T-helper 1 cell treated with Interleukin-12 subunit alpha and Interleukin-12 subunit beta and Interleukin-4 antibody, amounts not matched to agents 30 μg/mL and 1 μg/mL, for 36 hours (primary cell): ENCODE measurements around the gene CSNK1A1.
"Not testable (repeated sequence)": the region's sequence is repeated elsewhere in the genome, so short reads cannot be mapped to it uniquely, and the experiment has no call there.

Source experiments
- H3K27ac Mint-ChIP-seq: one replicate; pipeline ENCODE4 v1.8.0; 2021; ENCODE audit warnings: mild to moderate bottlenecking, mixed read lengths
- H3K27me3 Mint-ChIP-seq: one replicate; pipeline ENCODE4 v1.8.0; 2021; ENCODE audit warnings: low read depth, mixed read lengths
- H3K36me3 Mint-ChIP-seq: one replicate; pipeline ENCODE4 v1.8.0; 2021; ENCODE audit warnings: low read depth, mixed read lengths
- H3K4me1 Mint-ChIP-seq: one replicate; pipeline ENCODE4 v1.8.0; 2021; ENCODE audit warnings: low read depth, mixed read lengths
- H3K4me3 Mint-ChIP-seq: one replicate; pipeline ENCODE4 v1.8.0; 2021; ENCODE audit warnings: mild to moderate bottlenecking, moderate library complexity, mixed read lengths
- H3K9me3 Mint-ChIP-seq: one replicate; pipeline ENCODE4 v1.8.0; 2021; ENCODE audit warnings: mixed read lengths

Gene CSNK1A1

GRCh38 chr5:149453618-149454415 is 97.4 kb downstream of the CSNK1A1 start:
- H3K4me1 Mint-ChIP-seq = no peaks in the 10 kb centered on the region
- H3K27ac Mint-ChIP-seq = no peak overlapping the region
- no peaks in the 10 kb centered on the region for H3K27me3 Mint-ChIP-seq
- H3K4me3 Mint-ChIP-seq = no peak overlapping the region
- no peaks in the 10 kb centered on the region for H3K36me3 Mint-ChIP-seq
- H3K9me3 Mint-ChIP-seq = no peaks in the 10 kb centered on the region

- Mint-ChIP-seq H3K4me1 (no peaks in the 10 kb centered on the region), H3K9me3 (no peaks in the 10 kb centered on the region), H3K4me3 (no peak overlapping the region), H3K36me3 (no peaks in the 10 kb centered on the region), H3K27ac (no peak overlapping the region), H3K27me3 (no peaks in the 10 kb centered on the region)
Observed at GRCh38 chr5:149452665-149453617, 98.3 kb downstream of the CSNK1A1 start.

- H3K9me3 Mint-ChIP-seq = no peaks in the 10 kb centered on the region
- H3K36me3 Mint-ChIP-seq = no peaks in the 10 kb centered on the region
- no peak overlapping the region for H3K27ac Mint-ChIP-seq
Observed at GRCh38 chr5:149452007-149452664, 99.1 kb downstream of the CSNK1A1 start.

GRCh38 chr5:149450199-149450598 is 101.0 kb downstream of the CSNK1A1 start:
- no peak overlapping the region for H3K4me3 Mint-ChIP-seq
- no peaks in the 10 kb centered on the region for H3K4me1 Mint-ChIP-seq
- H3K36me3 Mint-ChIP-seq = no peaks in the 10 kb centered on the region
- H3K9me3 Mint-ChIP-seq = no peaks in the 10 kb centered on the region
- no peaks in the 10 kb centered on the region for H3K27me3 Mint-ChIP-seq
- H3K27ac Mint-ChIP-seq = no peak overlapping the region

More at GRCh38 chr5:149452007-149452664, 99.1 kb downstream of the CSNK1A1 start:
- no peaks in the 10 kb centered on the region for H3K27me3 Mint-ChIP-seq
- H3K4me3 Mint-ChIP-seq = no peak overlapping the region
- no peaks in the 10 kb centered on the region for H3K4me1 Mint-ChIP-seq

- no peak overlapping the region for H3K27ac Mint-ChIP-seq
Observed at GRCh38 chr5:149448831-149449714, 102.2 kb downstream of the CSNK1A1 start.

GRCh38 chr5:149448431-149448830 is 102.8 kb downstream of the CSNK1A1 start:
- no peaks in the 10 kb centered on the region for H3K27me3 Mint-ChIP-seq
- H3K4me1 Mint-ChIP-seq = no peaks in the 10 kb centered on the region
- H3K9me3 Mint-ChIP-seq = no peaks in the 10 kb centered on the region
- H3K36me3 Mint-ChIP-seq = no peaks in the 10 kb centered on the region
- no peak overlapping the region for H3K27ac Mint-ChIP-seq
- no peak overlapping the region for H3K4me3 Mint-ChIP-seq

More at GRCh38 chr5:149448831-149449714, 102.2 kb downstream of the CSNK1A1 start:
- Mint-ChIP-seq H3K36me3 (no peaks in the 10 kb centered on the region), H3K27me3 (no peaks in the 10 kb centered on the region), H3K4me3 (no peak overlapping the region), H3K9me3 (no peaks in the 10 kb centered on the region), H3K4me1 (no peaks in the 10 kb centered on the region)

- Mint-ChIP-seq H3K27ac (no peak overlapping the region), H3K4me1 (no peaks in the 10 kb centered on the region), H3K9me3 (no peaks in the 10 kb centered on the region), H3K27me3 (no peaks in the 10 kb centered on the region), H3K36me3 (no peaks in the 10 kb centered on the region), H3K4me3 (no peak overlapping the region)
Observed at GRCh38 chr5:149447373-149448367, 103.6 kb downstream of the CSNK1A1 start.

GRCh38 chr5:149446794-149447193 is 104.4 kb downstream of the CSNK1A1 start:
- H3K9me3 Mint-ChIP-seq, H3K27ac Mint-ChIP-seq: not testable (repeated sequence)

GRCh38 chr5:149445739-149446369 is 105.4 kb downstream of the CSNK1A1 start:
- no peaks in the 10 kb centered on the region for H3K27me3 Mint-ChIP-seq
- peaks cover 3% of the 10 kb centered on the region for H3K4me1 Mint-ChIP-seq
- no peak overlapping the region for H3K4me3 Mint-ChIP-seq
- H3K27ac Mint-ChIP-seq = no peak overlapping the region
- H3K36me3 Mint-ChIP-seq = no peaks in the 10 kb centered on the region
- no peaks in the 10 kb centered on the region for H3K9me3 Mint-ChIP-seq

More at GRCh38 chr5:149446794-149447193, 104.4 kb downstream of the CSNK1A1 start:
- not testable (repeated sequence) for H3K4me1 Mint-ChIP-seq, H3K4me3 Mint-ChIP-seq, H3K36me3 Mint-ChIP-seq, H3K27me3 Mint-ChIP-seq

- no peaks in the 10 kb centered on the region for H3K9me3 Mint-ChIP-seq
- no peak overlapping the region for H3K27ac Mint-ChIP-seq
Observed at GRCh38 chr5:149445343-149445738, 105.9 kb downstream of the CSNK1A1 start.

GRCh38 chr5:149444430-149444829 is 106.8 kb downstream of the CSNK1A1 start:
- not testable (repeated sequence) for H3K4me3 Mint-ChIP-seq, H3K36me3 Mint-ChIP-seq, H3K27me3 Mint-ChIP-seq, H3K27ac Mint-ChIP-seq, H3K9me3 Mint-ChIP-seq
- peaks cover 11% of the 10 kb centered on the region for H3K4me1 Mint-ChIP-seq

More at GRCh38 chr5:149445343-149445738, 105.9 kb downstream of the CSNK1A1 start:
- H3K4me1 Mint-ChIP-seq = peaks cover 3% of the 10 kb centered on the region
- no peaks in the 10 kb centered on the region for H3K27me3 Mint-ChIP-seq
- no peak overlapping the region for H3K4me3 Mint-ChIP-seq
- H3K36me3 Mint-ChIP-seq = no peaks in the 10 kb centered on the region

- H3K27ac Mint-ChIP-seq = no peak overlapping the region
- no peak overlapping the region for H3K4me3 Mint-ChIP-seq
Observed at GRCh38 chr5:149443210-149443609, 108.0 kb downstream of the CSNK1A1 start.

More at GRCh38 chr5:149443210-149443609, 108.0 kb downstream of the CSNK1A1 start:
- H3K27me3 Mint-ChIP-seq = peaks cover under 1% of the 10 kb centered on the region
- no peaks in the 10 kb centered on the region for H3K9me3 Mint-ChIP-seq
- peaks cover 19% of the 10 kb centered on the region for H3K4me1 Mint-ChIP-seq
- H3K36me3 Mint-ChIP-seq = no peaks in the 10 kb centered on the region
